Placental epithelial cell (primary cell): ENCODE measurements around the gene DENND4A. TPM values are rescaled to one million over a fixed set of nuclear protein-coding genes. Genes with fewer than 3 reads are reported as not detected.

ENCODE experiments used
- small RNA-seq: library from RNA; depleted of rRNA; stranded (forward); fragments of <200 nt; gene quantifications from one replicate; pipeline ENCODE3, GENCODE V24; 2012
- total RNA-seq: library from RNA; depleted of rRNA; stranded (reverse); fragments of >200 nt; gene quantifications from 2 replicates; pipeline ENCODE4 v1.2.3, GENCODE V29; 2012

The DENND4A gene
- total RNA-seq = 6.6 and 7.9 TPM in 2 replicates

GRCh38 chr15:65792138-65792987 lies at the start of gene DENND4A:
DENND4A (minus strand) TSS chr15:65792293; CDS start chr15:65756450, 35,843 bp downstream.

GRCh38 chr15:65621638-65622037 lies 170.5 kb downstream of the DENND4A start, which contains the start of gene SLC24A1:
SLC24A1 (plus strand) TSS chr15:65621938; CDS start chr15:65624081, 2,143 bp downstream.

DNA sequence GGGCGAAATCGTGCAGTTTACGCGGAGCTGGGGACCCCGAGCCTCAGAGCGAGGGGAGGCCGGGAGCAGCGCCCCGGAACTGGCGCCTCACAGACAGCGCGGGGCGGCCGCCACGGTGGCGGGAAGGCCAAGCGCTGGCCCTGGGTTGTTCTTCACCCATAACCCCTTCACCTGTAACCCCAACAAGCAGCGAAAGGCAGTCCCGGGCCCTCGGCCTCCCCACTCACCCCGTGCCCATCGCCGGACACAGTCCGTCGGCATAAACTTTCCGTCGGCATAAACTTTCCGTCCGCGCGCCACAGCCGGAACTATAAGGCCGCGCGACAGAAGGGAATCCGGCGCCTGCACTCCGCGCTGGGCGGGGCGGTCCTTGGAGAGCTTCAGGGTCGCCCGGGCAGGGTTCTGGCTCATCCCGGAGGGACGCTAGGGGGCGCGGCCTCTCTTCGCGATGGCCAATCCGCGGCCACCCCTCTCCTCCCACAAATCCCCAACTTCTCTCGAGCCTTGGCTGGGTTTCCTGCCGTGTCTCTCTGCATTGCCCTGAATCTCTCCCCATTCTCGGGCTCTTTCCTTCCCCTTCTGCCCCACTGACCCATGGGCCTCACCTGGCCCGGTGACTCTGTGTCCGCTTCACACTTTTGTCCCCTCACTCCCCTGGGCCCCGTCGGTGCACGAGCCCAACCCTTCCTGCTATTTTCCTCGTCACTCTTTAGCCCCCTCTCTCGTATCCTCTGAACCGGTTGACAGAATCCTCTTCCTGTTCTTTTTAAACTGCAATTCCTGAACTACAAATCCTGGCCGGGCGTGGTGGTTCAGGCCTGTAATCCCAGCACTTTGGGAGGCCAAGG lies 181.0 kb downstream of the DENND4A start, which contains the start of gene INTS14:
INTS14 (minus strand) TSS at position 261 of the 848 bp plus-strand sequence. CDS start 3,751 bp downstream, outside the sequence.

Small RNA genes lying within 50 kb of the gene (small RNA-seq; reads per million reads assigned to genes)
- gene MIR4511 = not detected
- 0.14 reads per million for gene SNORD13E

Other genes with a start within 250 kb of the DENND4A start
- gene INTS14, start 181.2 kb downstream of the DENND4A start, total RNA-seq = 34.2 and 36.1 TPM in 2 replicates
- gene SLC24A1, start 170.4 kb downstream of the DENND4A start, total RNA-seq = 14.3 and 20.0 TPM in 2 replicates
- gene RAB11A, start 77.2 kb upstream of the DENND4A start, total RNA-seq = 66.7 and 267 TPM in 2 replicates